NCI-H1436 treated with DMSO at 0.1 percent for 48 hours (cell line): ENCODE data around the gene RPL35.

Experiments used
- DNase-seq: peaks from one replicate; lab custom pipeline; 2025; lab: John Stamatoyannopoulos, UW

Gene RPL35

GRCh38 chr9:124877021-124877782, 15.4 kb upstream of the RPL35 start:
- no peak for DNase-seq

- no peak for DNase-seq
These were observed 13.7 kb upstream of the RPL35 start for GRCh38 chr9:124875501-124875900.

GRCh38 chr9:124873664-124874063, 11.9 kb upstream of the RPL35 start:
- no peak for DNase-seq

GRCh38 chr9:124871156-124871561, 9.4 kb upstream of the RPL35 start:
- DNase-seq = no peak

- DNase-seq = no peak
These were observed 9.0 kb upstream of the RPL35 start for GRCh38 chr9:124870723-124871122.

GRCh38 chr9:124869986-124870560, 8.3 kb upstream of the RPL35 start:
- DNase-seq = no peak

- no peak for DNase-seq
These were observed 7.8 kb upstream of the RPL35 start for GRCh38 chr9:124869466-124869985.

- DNase-seq = no peak
These were observed 7.0 kb upstream of the RPL35 start for GRCh38 chr9:124868511-124869465.

- DNase-seq = no peak
These were observed 1.7 kb upstream of the RPL35 start for GRCh38 chr9:124863371-124863871.

GRCh38 chr9:124860582-124861341, 995 bp downstream of the RPL35 start:
- DNase-seq = no peak

GRCh38 chr9:124859803-124860581, 1.8 kb downstream of the RPL35 start:
- DNase-seq = no peak

- DNase-seq = no peak
These were observed 3.3 kb downstream of the RPL35 start for GRCh38 chr9:124858330-124859046.

- no peak for DNase-seq
These were observed 4.1 kb downstream of the RPL35 start for GRCh38 chr9:124857533-124858162.

GRCh38 chr9:124855944-124856765, 5.6 kb downstream of the RPL35 start:
- no peak for DNase-seq

GRCh38 chr9:124855566-124855943, 6.2 kb downstream of the RPL35 start:
- no peak for DNase-seq

GRCh38 chr9:124854822-124855221, 6.9 kb downstream of the RPL35 start:
- no peak for DNase-seq

GRCh38 chr9:124854161-124854560, 7.6 kb downstream of the RPL35 start:
- DNase-seq = no peak

- no peak for DNase-seq
These were observed 8.1 kb downstream of the RPL35 start for GRCh38 chr9:124853605-124854143.
